SK-N-SH (cell line): ENCODE measurements around the gene MECP2. TPM values are rescaled to one million over a fixed set of nuclear protein-coding genes. Genes with fewer than 3 reads are reported as not detected.

Source experiments
- CTCF ChIA-PET: fragments of 300-600, 350-600 bp; formaldehyde crosslinking; extraction: SDS; loops from one replicate; lab custom pipeline; 2021; lab: Yijun Ruan, JAX
- POLR2A ChIA-PET: fragments of 350-600 bp; sonication (Branson Sonifier 250); formaldehyde crosslinking; extraction: SDS; loops from one replicate; lab custom pipeline; 2020; ENCODE audit warnings: antibody characterized with exemption, inconsistent platforms; lab: Yijun Ruan, JAX
- DNase-seq: peaks from one replicate; pipeline ENCODE4 v3.0.0; 2012
- H2AFZ ChIP-seq: fragments of 200-600 bp; sonication (generic); 2 replicates; pipeline ENCODE4 v1.8.1; 2016; ENCODE audit warnings: antibody characterized with exemption, mild to moderate bottlenecking, low read depth
- H3F3A ChIP-seq: fragments of 200-600 bp; sonication (generic); replicated peaks from 2 replicates; pipeline ENCODE3; 2016; ENCODE audit warnings: antibody characterized with exemption, mild to moderate bottlenecking; ENCODE audit not compliant: insufficient read depth
- H3K27ac ChIP-seq, 2 experiments: fragments of 200-500 bp in 1 of 2; fragments of 200-600 bp in 1 of 2; sonication (Bioruptor generic) in 1 of 2; sonication (generic), shearing (Covaris generic) in 1 of 2; 2 replicates each; pipeline versions ENCODE4 v1.5.1 to v1.6.1; 2014 to 2016; ENCODE audit warnings: low read depth in 2 of 2, inconsistent platforms in 1 of 2, low read length in 1 of 2, mild to moderate bottlenecking in 1 of 2, mixed read lengths in 1 of 2
- H3K27me3 ChIP-seq: fragments of 200-600 bp; sonication (generic), shearing (Covaris generic); 2 replicates; pipeline ENCODE4 v1.6.1; 2016; ENCODE audit warnings: mixed run types; ENCODE audit not compliant: insufficient read depth
- H3K36me3 ChIP-seq, 2 experiments: fragments of 200-500 bp in 1 of 2; fragments of 200-600 bp in 1 of 2; sonication (Bioruptor generic) in 1 of 2; sonication (generic) in 1 of 2; replicated peaks in 1 of 2; 2 replicates each; pipeline versions ENCODE3 to v1.5.1; 2014 to 2016; ENCODE audit warnings: low read length in 1 of 2, mild to moderate bottlenecking in 1 of 2; ENCODE audit not compliant: insufficient read depth in 2 of 2, control insufficient read depth in 1 of 2
- H3K4me1 ChIP-seq, 2 experiments: fragments of 200-500 bp in 1 of 2; fragments of 200-600 bp in 1 of 2; sonication (Bioruptor generic) in 1 of 2; sonication (generic), shearing (Covaris generic) in 1 of 2; 2 replicates each; pipeline versions ENCODE4 v1.5.1 to v1.6.1; 2014 to 2016; ENCODE audit warnings: low read depth in 1 of 2, low read length in 1 of 2, mixed run types in 1 of 2; ENCODE audit not compliant: insufficient read depth in 2 of 2, control insufficient read depth in 1 of 2
- H3K4me2 ChIP-seq: fragments of 200-600 bp; sonication (generic), shearing (Covaris generic); 2 replicates; pipeline ENCODE4 v1.6.1; 2017; ENCODE audit warnings: mixed run types
- H3K4me3 ChIP-seq, 2 experiments: fragments of 200-500 bp in 1 of 2; fragments of 200-600 bp in 1 of 2; sonication (Bioruptor generic) in 1 of 2; sonication (generic), shearing (Covaris generic) in 1 of 2; 2 replicates each; pipeline versions ENCODE4 v1.5.1 to v1.8.1; 2014 to 2016; ENCODE audit warnings: low read depth in 2 of 2, inconsistent platforms in 1 of 2, low read length in 1 of 2, mild to moderate bottlenecking in 1 of 2, mixed read lengths in 1 of 2, moderate library complexity in 1 of 2
- H3K79me2 ChIP-seq: fragments of 200-600 bp; sonication (generic); 2 replicates; pipeline ENCODE4 v1.8.1; 2017; ENCODE audit warnings: mild to moderate bottlenecking; ENCODE audit not compliant: insufficient read depth
- H3K9ac ChIP-seq: fragments of 200-600 bp; sonication (generic); 2 replicates; pipeline ENCODE4 v1.6.1; 2017; ENCODE audit warnings: mixed run types
- H3K9me2 ChIP-seq: fragments of 200-600 bp; sonication (generic); 2 replicates; pipeline ENCODE4 v1.6.1; 2017; ENCODE audit warnings: mixed run types
- H3K9me3 ChIP-seq: fragments of 200-600 bp; sonication (generic); 2 replicates; pipeline ENCODE4 v1.6.1; 2017; ENCODE audit warnings: mixed run types, mild to moderate bottlenecking, moderate library complexity
- H4K20me1 ChIP-seq: fragments of 200-600 bp; sonication (generic); 2 replicates; pipeline ENCODE4 v1.6.1; 2017; ENCODE audit warnings: mild to moderate bottlenecking, mixed run types; ENCODE audit not compliant: insufficient read depth
- CHD2 ChIP-seq: fragments of 150-350 bp; IDR thresholded peaks from 2 replicates; pipeline ENCODE4 v1.6.1; 2018; ENCODE audit warnings: low read length; ENCODE audit not compliant: partially characterized antibody
- FOXM1 ChIP-seq: IDR thresholded peaks from 2 replicates; pipeline ENCODE4 v1.4.0; 2012; ENCODE audit warnings: low read depth, mild to moderate bottlenecking
- NFIC ChIP-seq: IDR thresholded peaks from 2 replicates; pipeline ENCODE4 v1.4.0; 2012; ENCODE audit warnings: borderline replicate concordance
- REST ChIP-seq: IDR thresholded peaks from 2 replicates; pipeline ENCODE4 v1.6.1; 2012; ENCODE audit warnings: mild to moderate bottlenecking, low read depth, low read length, moderate library complexity
- RFX5 ChIP-seq: IDR thresholded peaks from 2 replicates; pipeline ENCODE4 v1.6.1; 2012; ENCODE audit warnings: mild to moderate bottlenecking, improper control_type of control experiment, low read length
- RXRA ChIP-seq: IDR thresholded peaks from 2 replicates; pipeline ENCODE4 v1.4.0; 2012; ENCODE audit warnings: low read depth, mild to moderate bottlenecking, borderline replicate concordance
- SIN3A ChIP-seq: IDR thresholded peaks from 2 replicates; pipeline ENCODE4 v1.6.1; 2012; ENCODE audit warnings: low read depth, mild to moderate bottlenecking, low read length, moderate library complexity, borderline replicate concordance
- TCF12 ChIP-seq: IDR thresholded peaks from 2 replicates; pipeline ENCODE4 v1.4.0; 2012
- WGBS: methylation state at CpG from one replicate; pipeline ENCODE4 v1.1.6; 2017; ENCODE audit warnings: low lambda C conversion rate; 5-methylcytosine and 5-hydroxymethylcytosine counted together
- polyA plus RNA-seq, 3 experiments: library from polyadenylated mRNA; depleted of rRNA; stranded (reverse); fragments of >200 nt; gene quantifications; 2 replicates each; pipeline ENCODE4 v1.2.3, GENCODE V29; 2012
- TF ChIP-seq, protein P1 (sequence below): fragments of 200-600 bp; sonication (generic); IDR thresholded peaks from 2 replicates; pipeline ENCODE4 v1.6.1; 2017; ENCODE audit warnings: antibody characterized with exemption, mild to moderate bottlenecking, moderate library complexity

MECP2 gene
- polyA plus RNA-seq, 1 of the 3 experiments (the other 2 are of a cell fraction): 8.2 TPM

DNA sequence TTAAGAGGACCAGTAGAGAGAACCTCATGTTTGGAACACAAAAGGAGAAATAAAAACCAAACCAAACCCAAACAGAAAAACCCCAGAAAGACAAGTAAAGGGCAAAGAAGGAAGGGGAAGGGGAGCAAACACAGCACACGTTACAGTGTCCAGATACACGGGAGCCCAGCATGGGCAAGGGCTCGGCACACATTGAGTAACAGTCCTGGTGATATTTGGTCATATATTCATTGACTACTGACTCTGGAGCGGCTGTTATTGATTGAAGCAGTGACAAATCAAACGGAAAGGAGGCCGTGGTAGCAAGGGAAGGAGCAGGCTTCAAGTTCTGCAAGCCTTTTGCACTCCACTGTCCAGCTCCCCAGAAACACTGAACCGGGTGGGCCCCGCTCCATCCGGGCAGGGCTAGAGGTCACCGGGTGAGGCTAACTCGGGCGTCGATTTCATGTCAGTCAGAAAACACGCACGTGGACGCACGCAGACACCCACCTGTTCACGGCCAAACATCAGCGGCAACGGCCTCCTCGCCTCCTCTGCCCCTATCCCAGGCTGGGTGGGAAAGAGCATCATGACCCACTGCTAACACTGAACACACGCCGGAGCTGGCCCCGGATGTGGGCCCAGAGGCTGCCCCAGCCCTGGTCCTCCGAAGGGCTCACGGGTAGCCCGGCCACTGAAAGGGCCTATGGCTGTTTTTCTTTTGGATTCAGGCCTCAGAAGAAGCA lies 74.1 kb downstream of the MECP2 start:
- no peak overlapping the region; a peak in 1 of 4 replicates for H3K27ac ChIP-seq

DNA sequence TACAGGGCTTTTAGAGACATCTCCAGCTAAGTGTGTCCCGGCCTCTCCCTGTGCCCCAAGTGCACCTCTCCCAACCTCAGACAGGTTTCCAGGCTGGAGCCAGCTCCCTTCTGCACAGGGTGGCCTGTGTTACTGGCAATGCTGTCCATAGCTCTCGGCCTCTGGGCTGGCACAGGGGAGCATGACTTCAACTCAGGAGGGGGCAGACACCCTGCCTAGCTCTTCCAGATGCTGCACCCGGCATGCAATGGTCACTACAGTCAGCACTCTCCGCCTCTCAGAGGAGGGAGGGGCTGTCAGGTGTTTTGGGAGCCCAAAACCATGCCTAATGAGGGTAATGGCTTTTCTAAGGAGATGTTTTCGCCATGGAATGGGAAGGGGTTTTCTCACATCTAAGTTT lies 75.4 kb downstream of the MECP2 start:
- Histone ChIP-seq H3K4me1 (peaks cover 0 to 23% of the 10 kb centered on the region in 2 experiments; a peak in 1 of 4 replicates), H3K9me3 (no peaks in the 10 kb centered on the region), H3K36me3 (peaks cover 0 to 6% of the 10 kb centered on the region in 2 experiments), H3K4me2 (no peak overlapping the region), H2AFZ (no peak overlapping the region), H3F3A (peaks cover 7% of the 10 kb centered on the region), H3K79me2 (peaks cover 23% of the 10 kb centered on the region), H3K4me3 (no peak overlapping the region), H3K27me3 (peaks cover 37% of the 10 kb centered on the region), H3K27ac (peak overlapping the region in 1 of 2 experiments; percentile 75; a peak in 2 of 4 replicates), H3K9me2 (no peaks in the 10 kb centered on the region), H4K20me1 (no peaks in the 10 kb centered on the region), H3K9ac (no peak overlapping the region)
- DNase-seq: no peak
- POLR2A ChIA-PET: no interaction called here
- TF ChIP-seq RFX5: no peak
- TF ChIP-seq CHD2: no peak
- TF ChIP-seq FOXM1: no peak
- no peak for TF ChIP-seq NFIC
- TF ChIP-seq RXRA: no peak
- TF ChIP-seq REST: no peak
- TF ChIP-seq TCF12: no peak
- TF ChIP-seq, protein P1, sequence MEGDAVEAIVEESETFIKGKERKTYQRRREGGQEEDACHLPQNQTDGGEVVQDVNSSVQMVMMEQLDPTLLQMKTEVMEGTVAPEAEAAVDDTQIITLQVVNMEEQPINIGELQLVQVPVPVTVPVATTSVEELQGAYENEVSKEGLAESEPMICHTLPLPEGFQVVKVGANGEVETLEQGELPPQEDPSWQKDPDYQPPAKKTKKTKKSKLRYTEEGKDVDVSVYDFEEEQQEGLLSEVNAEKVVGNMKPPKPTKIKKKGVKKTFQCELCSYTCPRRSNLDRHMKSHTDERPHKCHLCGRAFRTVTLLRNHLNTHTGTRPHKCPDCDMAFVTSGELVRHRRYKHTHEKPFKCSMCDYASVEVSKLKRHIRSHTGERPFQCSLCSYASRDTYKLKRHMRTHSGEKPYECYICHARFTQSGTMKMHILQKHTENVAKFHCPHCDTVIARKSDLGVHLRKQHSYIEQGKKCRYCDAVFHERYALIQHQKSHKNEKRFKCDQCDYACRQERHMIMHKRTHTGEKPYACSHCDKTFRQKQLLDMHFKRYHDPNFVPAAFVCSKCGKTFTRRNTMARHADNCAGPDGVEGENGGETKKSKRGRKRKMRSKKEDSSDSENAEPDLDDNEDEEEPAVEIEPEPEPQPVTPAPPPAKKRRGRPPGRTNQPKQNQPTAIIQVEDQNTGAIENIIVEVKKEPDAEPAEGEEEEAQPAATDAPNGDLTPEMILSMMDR: no peak
- WGBS: 49% methylated on average over 2 of the region's 5 CpGs
- CTCF ChIA-PET: interaction anchor here (12.4 kb wide), 1 partner anchor 9 kb away, joined by 94 read pairs; no protein-coding TSS in a partner anchor

More for the DNA sequence above, 74.1 kb downstream of the MECP2 start:
- no peaks in the 10 kb centered on the region for H3K36me3 ChIP-seq
- 64% methylated on average over 26 of the region's 27 CpGs for WGBS
- CTCF ChIA-PET: interaction anchor here (12.4 kb wide), 1 partner anchor 10 kb away, joined by 94 read pairs; no protein-coding TSS in a partner anchor
- no peak overlapping the region for H3K9ac ChIP-seq
- TF ChIP-seq SIN3A: no peak
- TF ChIP-seq, all 33 proteins: peak for 0
- POLR2A ChIA-PET: no interaction called here
- Histone ChIP-seq H3K79me2 (peaks cover 10% of the 10 kb centered on the region), H3K4me2 (no peak overlapping the region), H3F3A (peaks cover 7% of the 10 kb centered on the region), H2AFZ (no peak overlapping the region), H3K27me3 (peaks cover 48% of the 10 kb centered on the region), H3K4me1 (peaks cover 0 to 18% of the 10 kb centered on the region in 2 experiments; a peak in 1 of 4 replicates), H4K20me1 (no peaks in the 10 kb centered on the region), H3K9me2 (no peaks in the 10 kb centered on the region), H3K9me3 (no peaks in the 10 kb centered on the region), H3K4me3 (no peak overlapping the region)
- DNase-seq: no peak
